Glutamatergic neuron (in vitro differentiated cells): ENCODE data around the gene EBNA1BP2. TPM values are rescaled to one million over a fixed set of nuclear protein-coding genes. Genes with fewer than 3 reads are reported as not detected.
"Not testable (repeated sequence)": the region's sequence is repeated elsewhere in the genome, so short reads cannot be mapped to it uniquely, and the experiment has no call there.

Experiments used
- DNase-seq: peaks from one replicate; pipeline ENCODE4 v3.0.0; 2022
- H3K27ac Mint-ChIP-seq: one replicate; pipeline ENCODE4 v1.8.0; 2020; ENCODE audit warnings: mild to moderate bottlenecking, mixed read lengths, inconsistent platforms; ENCODE audit not compliant: unreplicated experiment
- H3K27me3 Mint-ChIP-seq: one replicate; pipeline ENCODE4 v1.8.0; 2020; ENCODE audit warnings: mild to moderate bottlenecking, moderate library complexity, mixed read lengths, inconsistent platforms; ENCODE audit not compliant: unreplicated experiment
- H3K36me3 Mint-ChIP-seq: one replicate; pipeline ENCODE4 v1.8.0; 2020; ENCODE audit warnings: mild to moderate bottlenecking, mixed read lengths, inconsistent platforms; ENCODE audit not compliant: unreplicated experiment
- H3K4me1 Mint-ChIP-seq: one replicate; pipeline ENCODE4 v1.8.0; 2020; ENCODE audit warnings: mild to moderate bottlenecking, low read depth, mixed read lengths, inconsistent platforms; ENCODE audit not compliant: unreplicated experiment
- H3K4me3 Mint-ChIP-seq: one replicate; pipeline ENCODE4 v1.8.0; 2020; ENCODE audit warnings: mild to moderate bottlenecking, mixed read lengths, inconsistent platforms; ENCODE audit not compliant: unreplicated experiment
- H3K9me3 Mint-ChIP-seq: one replicate; pipeline ENCODE4 v1.8.0; 2020; ENCODE audit warnings: mild to moderate bottlenecking, moderate library complexity, mixed read lengths, inconsistent platforms; ENCODE audit not compliant: unreplicated experiment
- CTCF ChIP-seq: fragments of 200-600 bp; sonication (generic); IDR thresholded peaks from one replicate; pipeline ENCODE4 v1.5.0; 2021; ENCODE audit not compliant: partially characterized antibody, unreplicated experiment
- microRNA-seq: library from miRNA; unstranded; fragments of <30 nt; microRNA quantifications from one replicate; pipeline ENCODE4, GENCODE V29; 2020; ENCODE audit not compliant: unreplicated experiment
- total RNA-seq: library from RNA; stranded (reverse); fragmentation: NEBNext Ultra II Directional; extraction: Animal tissue kit (Norgen Biotek cat#: 25700); gene quantifications from one replicate; pipeline ENCODE4 v1.2.1, GENCODE V29; 2021; ENCODE audit not compliant: unreplicated experiment

Gene EBNA1BP2
- total RNA-seq, 1 donor from 2014 or later = 31.3 TPM

GRCh38 chr1:43128816-43129215 is 43.3 kb downstream of the EBNA1BP2 start:
- Mint-ChIP-seq H3K4me1 (peaks cover 2% of the 10 kb centered on the region), H3K9me3 (peaks cover 3% of the 10 kb centered on the region), H3K36me3 (peaks cover 3% of the 10 kb centered on the region), H3K27ac (no peak overlapping the region), H3K4me3 (no peak overlapping the region), H3K27me3 (peaks cover 2% of the 10 kb centered on the region)
- no peak for DNase-seq
- no peak for TF ChIP-seq CTCF

GRCh38 chr1:43123031-43123430 is 49.1 kb downstream of the EBNA1BP2 start:
- TF ChIP-seq CTCF = no peak
- peaks cover 2% of the 10 kb centered on the region for H3K9me3 Mint-ChIP-seq
- no peak for DNase-seq
- H3K27me3 Mint-ChIP-seq = no peaks in the 10 kb centered on the region
- H3K36me3 Mint-ChIP-seq = peaks cover 8% of the 10 kb centered on the region
- H3K4me3 Mint-ChIP-seq = no peak overlapping the region
- H3K4me1 Mint-ChIP-seq = no peaks in the 10 kb centered on the region
- no peak overlapping the region for H3K27ac Mint-ChIP-seq

GRCh38 chr1:43121256-43121900 is 50.7 kb downstream of the EBNA1BP2 start:
- H3K9me3 Mint-ChIP-seq = peaks cover 2% of the 10 kb centered on the region
- H3K4me3 Mint-ChIP-seq = no peak overlapping the region
- H3K27ac Mint-ChIP-seq = peak overlapping the region; percentile 80
- DNase-seq = no peak
- peaks cover 5% of the 10 kb centered on the region for H3K36me3 Mint-ChIP-seq
- TF ChIP-seq CTCF = no peak
- no peaks in the 10 kb centered on the region for H3K27me3 Mint-ChIP-seq
- H3K4me1 Mint-ChIP-seq = no peaks in the 10 kb centered on the region

GRCh38 chr1:43119928-43120586 is 52.0 kb downstream of the EBNA1BP2 start:
- H3K4me3 Mint-ChIP-seq = peak overlapping the region; percentile 67

More at GRCh38 chr1:43119928-43120586, 52.0 kb downstream of the EBNA1BP2 start:
- not testable (repeated sequence) for H3K36me3 Mint-ChIP-seq, DNase-seq, H3K27me3 Mint-ChIP-seq, H3K4me1 Mint-ChIP-seq, H3K9me3 Mint-ChIP-seq
- H3K27ac Mint-ChIP-seq = peak overlapping the region; percentile 9

Small RNAs within 50 kb of the gene (microRNA-seq; reads per million reads assigned to microRNA genes)
- 0.83 reads per million for gene MIR6733

Other genes starting within 250 kb of the EBNA1BP2 start
- 25.0 TPM for gene SLC2A1, start 213.4 kb downstream of the EBNA1BP2 start, total RNA-seq
- gene CFAP57, start within 50 bp of the EBNA1BP2 start, total RNA-seq = 5.0 TPM
- gene TMEM125, start 97.7 kb upstream of the EBNA1BP2 start, total RNA-seq = not detected
- gene C1orf210, start 113.3 kb upstream of the EBNA1BP2 start, total RNA-seq = not detected
- gene TIE1, start 128.7 kb upstream of the EBNA1BP2 start, total RNA-seq = 11.3 TPM
- not detected for gene MPL, start 165.5 kb upstream of the EBNA1BP2 start, total RNA-seq
- 22.5 TPM for gene CDC20, start 186.7 kb upstream of the EBNA1BP2 start, total RNA-seq
- gene ELOVL1, start 195.7 kb upstream of the EBNA1BP2 start, total RNA-seq = 18.7 TPM
- gene MED8, start 217.5 kb upstream of the EBNA1BP2 start, total RNA-seq = 39.1 TPM
- gene SZT2, start 217.6 kb upstream of the EBNA1BP2 start, total RNA-seq = 85.3 TPM